RKO (cell line): Measurements from ENCODE around the gene TUBG1.

Source experiments
- DNase-seq: peaks from one replicate; pipeline ENCODE4 v3.0.0-alpha.2; 2016; ENCODE audit warnings: low spot score

Gene TUBG1

GRCh38 chr17:42609182-42609813 is at the start of gene TUBG1, which contains the start of gene RETREG3:
Gene TUBG1, plus strand, starts transcription at chr17:42609683. Its CDS starts 55 bp downstream, at chr17:42609738.
Gene RETREG3, minus strand, starts transcription at chr17:42609374. Its CDS starts 50 bp downstream, at chr17:42609324.
- DNase-seq = peak; percentile 99

- no peak for DNase-seq
Measured at GRCh38 chr17:42560246-42560645, 49.2 kb upstream of the TUBG1 start.

- peak; percentile 96 for DNase-seq
Measured at GRCh38 chr17:42561897-42562387, 47.5 kb upstream of the TUBG1 start, which contains the start of gene COASY. Gene COASY, plus strand, starts transcription at chr17:42562148. Its CDS starts 475 bp downstream, at chr17:42562623.

- peak; percentile 68 for DNase-seq
Measured at GRCh38 chr17:42562388-42563142, 46.9 kb upstream of the TUBG1 start.

- peak; percentile 68 for DNase-seq
Measured at GRCh38 chr17:42563143-42563509, 46.4 kb upstream of the TUBG1 start.

- DNase-seq = peak; percentile 45
Measured at GRCh38 chr17:42563543-42563942, 45.9 kb upstream of the TUBG1 start.

GRCh38 chr17:42563950-42564349 is 45.5 kb upstream of the TUBG1 start:
- DNase-seq = no peak

- no peak for DNase-seq
Measured at GRCh38 chr17:42564815-42565522, 44.5 kb upstream of the TUBG1 start.

GRCh38 chr17:42565523-42566214 is 43.8 kb upstream of the TUBG1 start:
- no peak for DNase-seq

GRCh38 chr17:42566215-42566882 is 43.1 kb upstream of the TUBG1 start:
- DNase-seq = no peak

- DNase-seq = peak; percentile 94
Measured at GRCh38 chr17:42566883-42567573, 42.5 kb upstream of the TUBG1 start, which contains the start of gene MLX. Gene MLX, plus strand, starts transcription at chr17:42567100. Its CDS starts 25 bp downstream, at chr17:42567125.

GRCh38 chr17:42568341-42569111 is 41.0 kb upstream of the TUBG1 start:
- DNase-seq = no peak

- DNase-seq = no peak
Measured at GRCh38 chr17:42571435-42572225, 37.9 kb upstream of the TUBG1 start.

- no peak for DNase-seq
Measured at GRCh38 chr17:42573095-42573494, 36.4 kb upstream of the TUBG1 start.

- DNase-seq = no peak
Measured at GRCh38 chr17:42574463-42574862, 35.0 kb upstream of the TUBG1 start.

GRCh38 chr17:42577140-42577531 is 32.3 kb upstream of the TUBG1 start:
- DNase-seq = no peak

GRCh38 chr17:42577532-42578281 is 31.8 kb upstream of the TUBG1 start, which contains the start of gene PSMC3IP:
Gene PSMC3IP, minus strand, starts transcription at chr17:42577729. Its CDS starts 43 bp downstream, at chr17:42577686.
- DNase-seq = peak; percentile 97

- DNase-seq = peak; percentile 88
Measured at GRCh38 chr17:42578282-42578869, 31.1 kb upstream of the TUBG1 start.
